HCT116 (cell line): ENCODE data around the gene DOC2A. TPM values are rescaled to one million over a fixed set of nuclear protein-coding genes. Genes with fewer than 3 reads are reported as not detected.

Experiments used
- ATAC-seq: fragments of 200-7000 bp; cut with Tn5 transposase; 2 replicates; pipeline ENCODE4 v1.9.1; 2020; ENCODE audit warnings: mild to moderate bottlenecking, moderate library complexity
- BruUV-seq: library from RNA; stranded (reverse); fragments of 400-500 nt; replicated peaks from 2 replicates; lab custom pipeline; 2021; lab: Mats Ljungman, UMichigan
- CTCF ChIA-PET: fragments of 300-600 bp; sonication (Branson Sonifier 250); formaldehyde crosslinking; loops from one replicate; lab custom pipeline; 2021; ENCODE audit warnings: antibody characterized with exemption; lab: Charles Lee
- POLR2A ChIA-PET: fragments of 300-600, 350-600 bp; sonication (Branson Sonifier 250); formaldehyde crosslinking; loops from one replicate; lab custom pipeline; 2021; ENCODE audit warnings: antibody characterized with exemption; lab: Charles Lee
- RAD21 ChIA-PET, 2 experiments: fragments of 300-600 bp; sonication (Branson Sonifier 250); formaldehyde crosslinking; loops; one replicate each; lab custom pipeline; 2023; ENCODE audit warnings: low total read pairs in 2 of 2; ENCODE audit not compliant: uncharacterized antibody in 2 of 2, unreplicated experiment in 2 of 2, low non-redundant PET in 1 of 2; lab: Charles Lee
- DNase-seq: peaks from one replicate; pipeline ENCODE4 v3.0.0-alpha.2; 2010; ENCODE audit warnings: low read depth, low spot score
- H2AFZ ChIP-seq: fragments of 200-600 bp; shearing (Covaris generic), sonication (generic); 2 replicates; pipeline ENCODE4 v1.6.1; 2017; ENCODE audit warnings: low read depth, mixed run types, mixed read lengths, antibody characterized with exemption, low read length; ENCODE audit not compliant: poor library complexity, severe bottlenecking
- H3K27ac ChIP-seq: 2 replicates; pipeline ENCODE4 v1.5.1; 2012; ENCODE audit warnings: low read depth, low read length
- H3K27me3 ChIP-seq: fragments of 200-600 bp; sonication (generic); 2 replicates; pipeline ENCODE4 v1.6.1; 2016; ENCODE audit warnings: mixed run types, low read length, mixed read lengths; ENCODE audit not compliant: insufficient read depth
- H3K36me3 ChIP-seq, 2 experiments: fragments of 200-500 bp in 1 of 2; fragments of 200-600 bp in 1 of 2; sonication (Bioruptor generic) in 1 of 2; sonication (generic) in 1 of 2; 2 replicates each; pipeline versions ENCODE4 v1.5.1 to v1.6.1; 2014 to 2016; ENCODE audit warnings: low read length in 2 of 2, inconsistent platforms in 1 of 2, mixed read lengths in 1 of 2, mixed run types in 1 of 2; ENCODE audit not compliant: insufficient read depth in 2 of 2, control insufficient read depth in 1 of 2
- H3K4me1 ChIP-seq, 2 experiments: fragments of 200-600 bp in 1 of 2; sonication (generic) in 1 of 2; 2 replicates each; pipeline versions ENCODE4 v1.5.1 to v1.6.1; 2012 to 2017; ENCODE audit warnings: low read length in 2 of 2, inconsistent platforms in 1 of 2, mild to moderate bottlenecking in 1 of 2, mixed read lengths in 1 of 2, mixed run types in 1 of 2, moderate library complexity in 1 of 2; ENCODE audit not compliant: insufficient read depth in 2 of 2, control insufficient read depth in 1 of 2
- H3K4me2 ChIP-seq: fragments of 200-600 bp; sonication (generic); 2 replicates; pipeline ENCODE4 v1.6.1; 2017; ENCODE audit warnings: mixed run types, low read length, mixed read lengths
- H3K4me3 ChIP-seq, 2 experiments: fragments of 200-600 bp in 1 of 2; sonication (generic) in 1 of 2; replicated peaks in 1 of 2; 2 replicates each; pipeline ENCODE4 v1.5.1; 2011 to 2016; ENCODE audit warnings: low read length in 2 of 2, control low read depth in 1 of 2, low read depth in 1 of 2, mild to moderate bottlenecking in 1 of 2, mixed read lengths in 1 of 2, mixed run types in 1 of 2
- H3K79me2 ChIP-seq: fragments of 200-600 bp; sonication (generic); 2 replicates; pipeline ENCODE4 v1.6.1; 2017; ENCODE audit warnings: mild to moderate bottlenecking, mixed run types, low read length, moderate library complexity, mixed read lengths; ENCODE audit not compliant: insufficient read depth
- H3K9ac ChIP-seq: fragments of 200-600 bp; sonication (generic); 2 replicates; pipeline ENCODE4 v1.6.1; 2016; ENCODE audit warnings: low read length, mixed read lengths
- H3K9me2 ChIP-seq: fragments of 200-600 bp; sonication (generic), shearing (Covaris generic); 2 replicates; pipeline ENCODE4 v1.6.1; 2017; ENCODE audit warnings: mixed run types, mild to moderate bottlenecking, moderate library complexity; ENCODE audit not compliant: insufficient read depth
- H3K9me3 ChIP-seq, 2 experiments: fragments of 200-500 bp in 1 of 2; fragments of 200-600 bp in 1 of 2; sonication (Bioruptor generic) in 1 of 2; sonication (generic) in 1 of 2; 2 replicates each; pipeline ENCODE4 v1.6.1; 2014 to 2017; ENCODE audit warnings: low read length in 2 of 2, mixed read lengths in 2 of 2, inconsistent platforms in 1 of 2, low read depth in 1 of 2, mild to moderate bottlenecking in 1 of 2, mixed run types in 1 of 2, moderate library complexity in 1 of 2; ENCODE audit not compliant: control insufficient read depth in 1 of 2, insufficient read depth in 1 of 2
- H4K20me1 ChIP-seq: fragments of 200-600 bp; sonication (generic), shearing (Covaris generic); 2 replicates; pipeline ENCODE4 v1.6.1; 2017; ENCODE audit warnings: mixed run types, mild to moderate bottlenecking, moderate library complexity; ENCODE audit not compliant: insufficient read depth
- CBX3 ChIP-seq: IDR thresholded peaks from 2 replicates; pipeline ENCODE4 v1.6.1; 2012; ENCODE audit warnings: low read depth
- CEBPB ChIP-seq: IDR thresholded peaks from 2 replicates; pipeline ENCODE4 v1.6.1; 2012; ENCODE audit warnings: low read depth
- EGR1 ChIP-seq: IDR thresholded peaks from 2 replicates; pipeline ENCODE4 v1.6.1; 2012; ENCODE audit warnings: low read depth
- ELF1 ChIP-seq: IDR thresholded peaks from 2 replicates; pipeline ENCODE4 v1.6.1; 2012; ENCODE audit warnings: low read depth, borderline replicate concordance
- EZH2 ChIP-seq: fragments of 200-600 bp; sonication (generic); IDR thresholded peaks from 2 replicates; pipeline ENCODE4 v1.6.1; 2017; ENCODE audit warnings: antibody characterized with exemption, mixed run types
- EZH2phosphoT487 ChIP-seq: fragments of 200-600 bp; IDR thresholded peaks from 2 replicates; pipeline ENCODE4 v1.6.1; 2018; ENCODE audit warnings: antibody characterized with exemption, borderline replicate concordance
- FOSL1 ChIP-seq: IDR thresholded peaks from 2 replicates; pipeline ENCODE4 v1.6.1; 2012; ENCODE audit warnings: low read depth
- JUND ChIP-seq: IDR thresholded peaks from 2 replicates; pipeline ENCODE4 v1.6.1; 2012
- MAX ChIP-seq: IDR thresholded peaks from 2 replicates; pipeline ENCODE4 v1.6.1; 2012
- POLR2AphosphoS5 ChIP-seq: IDR thresholded peaks from 2 replicates; pipeline ENCODE4 v1.6.1; 2011; ENCODE audit warnings: mild to moderate bottlenecking, low read depth, low read length, moderate library complexity
- RAD21 ChIP-seq: IDR thresholded peaks from 2 replicates; pipeline ENCODE4 v1.6.1; 2012; ENCODE audit warnings: low read depth, mild to moderate bottlenecking
- REST ChIP-seq: IDR thresholded peaks from 2 replicates; pipeline ENCODE4 v1.6.1; 2012; ENCODE audit warnings: low read depth
- SIN3A ChIP-seq: IDR thresholded peaks from 2 replicates; pipeline ENCODE4 v1.6.1; 2012; ENCODE audit warnings: low read depth
- SP1 ChIP-seq: IDR thresholded peaks from 2 replicates; pipeline ENCODE4 v1.6.1; 2012; ENCODE audit warnings: low read depth
- SRF ChIP-seq: IDR thresholded peaks from 2 replicates; pipeline ENCODE4 v1.6.1; 2012; ENCODE audit warnings: low read depth
- TCF7L2 ChIP-seq: IDR thresholded peaks from 2 replicates; pipeline ENCODE4 v1.7.0; 2011; ENCODE audit warnings: borderline replicate concordance, inconsistent platforms; ENCODE audit not compliant: insufficient read depth, insufficient read length; ENCODE audit errors: extremely low read depth
- ZBTB33 ChIP-seq: IDR thresholded peaks from 2 replicates; pipeline ENCODE4 v1.6.1; 2011; ENCODE audit warnings: mild to moderate bottlenecking, low read length, moderate library complexity; ENCODE audit not compliant: insufficient replicate concordance; ENCODE audit errors: extremely low read depth
- ZFX ChIP-seq: fragments of 450-650 bp; IDR thresholded peaks from 2 replicates; pipeline ENCODE4 v1.6.1; 2017
- intact Hi-C: fragments of 100-400 bp; cut with micrococcal nuclease; formaldehyde crosslinking; loops from 2 replicates; pipeline ENCODE4 v1.10.0; 2022
- total RNA-seq: library from RNA; stranded (reverse); gene quantifications from one replicate; pipeline ENCODE4 v1.2.1, GENCODE V29; 2021; ENCODE audit not compliant: unreplicated experiment
- TF ChIP-seq, protein P1 (sequence below): IDR thresholded peaks from 2 replicates; pipeline ENCODE4 v1.6.1; 2012
- TF ChIP-seq, protein P2 (sequence below), 3 experiments: fragments of 200-600 bp in 1 of 3; sonication (generic) in 1 of 3; IDR thresholded peaks in 2 of 3; conservative IDR thresholded peaks in 1 of 3; 2 replicates each; pipeline ENCODE4 v1.5.1; 2012 to 2017; ENCODE audit warnings: low read depth in 2 of 3, low read length in 2 of 3, antibody characterized with exemption in 1 of 3, borderline replicate concordance in 1 of 3, control low read depth in 1 of 3, mild to moderate bottlenecking in 1 of 3, mixed read lengths in 1 of 3, mixed run types in 1 of 3, moderate library complexity in 1 of 3; ENCODE audit not compliant: insufficient read depth in 1 of 3

The DOC2A gene
- total RNA-seq, 1 experiment from 2014 or later: 17.3 TPM

GRCh38 chr16:30022887-30023286 is 12.1 kb upstream of the DOC2A start, which contains the start of gene C16orf92:
Gene C16orf92 (plus strand): TSS chr16:30023198. CDS start chr16:30023341, 143 bp downstream.
- BruUV-seq: no TSS peak
- ChIA-PET POLR2A (no interaction called here), CTCF (no interaction called here), RAD21 (no interaction called here)
- H3K4me3 ChIP-seq: no peak within 1 kb of the TSS
- H3K4me1 ChIP-seq: peaks cover 0 to 18% of the 10 kb centered on the region in 2 experiments; a peak in 3 of 4 replicates
- H3K79me2 ChIP-seq: no peaks in the 10 kb centered on the region
- no peaks in the 10 kb centered on the region for H4K20me1 ChIP-seq
- no peak for TF ChIP-seq FOSL1
- no peak for TF ChIP-seq SRF
- TF ChIP-seq, protein P1, sequence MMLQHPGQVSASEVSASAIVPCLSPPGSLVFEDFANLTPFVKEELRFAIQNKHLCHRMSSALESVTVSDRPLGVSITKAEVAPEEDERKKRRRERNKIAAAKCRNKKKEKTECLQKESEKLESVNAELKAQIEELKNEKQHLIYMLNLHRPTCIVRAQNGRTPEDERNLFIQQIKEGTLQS: no peak
- TF ChIP-seq ZBTB33: no peak
- no peak for TF ChIP-seq RAD21
- no peak for TF ChIP-seq SP1
- no peak for TF ChIP-seq TCF7L2
- no peak for TF ChIP-seq CBX3
- no peak for TF ChIP-seq JUND
- TF ChIP-seq REST: no peak
- no peak for TF ChIP-seq MAX
- no peak for TF ChIP-seq ZFX
- TF ChIP-seq EGR1: no peak
- no peak for TF ChIP-seq POLR2AphosphoS5
- TF ChIP-seq SIN3A: no peak
- no peak for TF ChIP-seq EZH2phosphoT487
- TF ChIP-seq EZH2: no peak
- TF ChIP-seq ELF1: no peak
- TF ChIP-seq, protein P2, sequence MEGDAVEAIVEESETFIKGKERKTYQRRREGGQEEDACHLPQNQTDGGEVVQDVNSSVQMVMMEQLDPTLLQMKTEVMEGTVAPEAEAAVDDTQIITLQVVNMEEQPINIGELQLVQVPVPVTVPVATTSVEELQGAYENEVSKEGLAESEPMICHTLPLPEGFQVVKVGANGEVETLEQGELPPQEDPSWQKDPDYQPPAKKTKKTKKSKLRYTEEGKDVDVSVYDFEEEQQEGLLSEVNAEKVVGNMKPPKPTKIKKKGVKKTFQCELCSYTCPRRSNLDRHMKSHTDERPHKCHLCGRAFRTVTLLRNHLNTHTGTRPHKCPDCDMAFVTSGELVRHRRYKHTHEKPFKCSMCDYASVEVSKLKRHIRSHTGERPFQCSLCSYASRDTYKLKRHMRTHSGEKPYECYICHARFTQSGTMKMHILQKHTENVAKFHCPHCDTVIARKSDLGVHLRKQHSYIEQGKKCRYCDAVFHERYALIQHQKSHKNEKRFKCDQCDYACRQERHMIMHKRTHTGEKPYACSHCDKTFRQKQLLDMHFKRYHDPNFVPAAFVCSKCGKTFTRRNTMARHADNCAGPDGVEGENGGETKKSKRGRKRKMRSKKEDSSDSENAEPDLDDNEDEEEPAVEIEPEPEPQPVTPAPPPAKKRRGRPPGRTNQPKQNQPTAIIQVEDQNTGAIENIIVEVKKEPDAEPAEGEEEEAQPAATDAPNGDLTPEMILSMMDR (IDR thresholded peaks at IDR 0.05 in 2 of 3, conservative IDR thresholded peaks at IDR 0.05 in 1 of 3; ENCODE audit: borderline replicate concordance in 1 of 3, insufficient read depth in 1 of 3, low read depth in 2 of 3, low read length in 2 of 3): no peak
- no peak for TF ChIP-seq CEBPB
- H3K36me3 ChIP-seq: no peaks in the 10 kb centered on the region
- H2AFZ ChIP-seq: no peak within 1 kb of the TSS
- no peak within 1 kb of the TSS for H3K9ac ChIP-seq
- H3K27ac ChIP-seq: no peak within 1 kb of the TSS
- H3K27me3 ChIP-seq: no peaks in the 10 kb centered on the region
- intact Hi-C loops: loop anchor here (10.0 kb wide), 1 partner anchor 908 kb away; no protein-coding TSS in a partner anchor
- peak within 1 kb of the TSS; percentile 85; the same call in 1 of the 2 replicates for H3K4me2 ChIP-seq
- H3K9me3 ChIP-seq: no peaks in the 10 kb centered on the region
- ATAC-seq (no peak), DNase-seq (no peak)
- no peaks in the 10 kb centered on the region for H3K9me2 ChIP-seq
